Thymus (tissue), 11 donors: ENCODE measurements around the gene CDK5R1. TPM values are rescaled to one million over a fixed set of nuclear protein-coding genes. Genes with fewer than 3 reads are reported as not detected.

Experiments
- DNase-seq, 9 donors: peaks; one replicate each; pipeline ENCODE4 v3.0.0-alpha.2; 2013; ENCODE audit warnings: low spot score in 9 of 9, low read depth in 6 of 9, missing footprints in 1 of 9
- H3K27ac ChIP-seq, 2 donors: one replicate each; pipeline ENCODE4 v1.5.1; 2013; ENCODE audit warnings: control low read depth in 1 of 2, low read depth in 1 of 2, low read length in 1 of 2, mild to moderate bottlenecking in 1 of 2, moderate library complexity in 1 of 2
- H3K27me3 ChIP-seq, 2 donors: one replicate each; pipeline ENCODE4 v1.5.1; 2013; ENCODE audit warnings: low read length in 1 of 2; ENCODE audit not compliant: control insufficient read depth in 2 of 2, insufficient read depth in 1 of 2
- H3K36me3 ChIP-seq, 2 donors: one replicate each; pipeline ENCODE4 v1.5.1; 2013; ENCODE audit warnings: low read length in 1 of 2, mild to moderate bottlenecking in 1 of 2, moderate library complexity in 1 of 2; ENCODE audit not compliant: control insufficient read depth in 2 of 2, insufficient read depth in 2 of 2
- H3K4me1 ChIP-seq, 2 donors: one replicate each; pipeline ENCODE4 v1.5.1; 2013; ENCODE audit warnings: low read length in 2 of 2; ENCODE audit not compliant: control insufficient read depth in 2 of 2, insufficient read depth in 2 of 2
- H3K4me3 ChIP-seq, 2 donors: one replicate each; pipeline ENCODE4 v1.5.1; 2013; ENCODE audit warnings: low read length in 2 of 2, control low read depth in 1 of 2, mild to moderate bottlenecking in 1 of 2
- H3K9me3 ChIP-seq, 2 donors: one replicate each; pipeline ENCODE4 v1.5.1; 2013; ENCODE audit warnings: low read length in 1 of 2, mild to moderate bottlenecking in 1 of 2; ENCODE audit not compliant: control insufficient read depth in 2 of 2, insufficient read depth in 1 of 2
- WGBS: extraction: QIAGEN DNeasy Blood & Tissue Kit; methylation state at CpG from one replicate; pipeline ENCODE4 v1.1.7; 2013; 5-methylcytosine and 5-hydroxymethylcytosine counted together
- polyA plus RNA-seq: library from polyadenylated mRNA; stranded (reverse); fragments of 200-250 nt; gene quantifications from one replicate; pipeline ENCODE4 v1.2.3, GENCODE V29; 2013
- total RNA-seq: library from RNA; stranded (reverse); fragments of 120-200 nt; gene quantifications from one replicate; pipeline ENCODE4 v1.2.4, GENCODE V29; 2013
- donor health status: healthy.

Gene CDK5R1
- total and polyA plus RNA-seq, 2 donors = 3.1 to 7.1 TPM

DNA sequence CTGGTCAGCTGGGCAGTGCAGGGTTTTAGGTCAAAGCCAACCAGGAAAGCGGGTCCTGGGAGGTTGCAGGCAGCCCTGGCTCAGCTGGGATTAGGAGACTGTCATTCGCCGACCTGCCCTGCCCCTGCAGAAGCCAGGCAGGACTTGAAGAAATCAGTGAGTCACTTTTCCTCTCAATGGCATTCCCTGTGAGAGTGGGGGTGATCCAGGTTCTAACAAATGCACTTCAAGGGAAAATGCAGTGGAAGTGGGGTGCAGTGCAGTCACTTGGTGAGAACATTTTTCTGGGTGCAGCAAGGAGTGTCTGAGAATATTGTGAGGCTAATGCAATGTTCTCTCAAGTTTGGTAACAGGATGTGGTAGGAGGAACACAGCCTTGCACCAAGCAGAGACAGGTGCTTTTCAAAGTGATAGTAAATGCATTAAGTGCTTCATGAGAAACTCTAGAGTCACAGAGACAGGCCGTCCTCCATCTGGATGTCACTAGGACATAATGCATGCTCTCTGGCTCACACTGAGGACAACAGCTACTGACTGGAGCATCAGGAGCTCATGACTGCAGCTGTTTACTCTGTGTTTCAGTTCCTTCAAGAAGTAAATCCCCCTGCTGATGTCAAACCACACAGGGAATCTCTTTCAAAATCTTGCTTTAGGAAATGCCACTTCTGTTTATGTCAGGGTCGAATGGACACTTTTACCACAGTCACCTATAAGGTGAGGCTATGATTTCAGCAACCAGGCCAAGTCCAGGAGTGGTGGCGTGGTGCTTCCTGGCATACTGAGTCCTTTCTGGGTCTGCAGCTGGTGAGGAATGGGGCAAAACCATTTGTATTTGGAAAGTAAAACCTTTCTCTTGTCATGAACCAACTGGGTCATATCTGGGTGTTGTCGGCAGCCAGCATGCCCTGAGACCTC is 16.7 kb downstream of the CDK5R1 start:
- H3K27ac ChIP-seq = peak overlapping the region; percentile 95 to 100
- peak in 7 of 9 donors; percentile 70 to 94 (median 82) for DNase-seq
- H3K36me3 ChIP-seq = no peaks in the 10 kb centered on the region
- 50% methylated on average over 7 of the region's 7 CpGs for WGBS
- H3K9me3 ChIP-seq = peaks cover 0 to 3% of the 10 kb centered on the region in 2 donors
- peak overlapping the region; percentile 2 to 21 for H3K4me3 ChIP-seq
- no peaks in the 10 kb centered on the region for H3K27me3 ChIP-seq
- H3K4me1 ChIP-seq = peaks cover 34 to 38% of the 10 kb centered on the region in 2 donors

DNA sequence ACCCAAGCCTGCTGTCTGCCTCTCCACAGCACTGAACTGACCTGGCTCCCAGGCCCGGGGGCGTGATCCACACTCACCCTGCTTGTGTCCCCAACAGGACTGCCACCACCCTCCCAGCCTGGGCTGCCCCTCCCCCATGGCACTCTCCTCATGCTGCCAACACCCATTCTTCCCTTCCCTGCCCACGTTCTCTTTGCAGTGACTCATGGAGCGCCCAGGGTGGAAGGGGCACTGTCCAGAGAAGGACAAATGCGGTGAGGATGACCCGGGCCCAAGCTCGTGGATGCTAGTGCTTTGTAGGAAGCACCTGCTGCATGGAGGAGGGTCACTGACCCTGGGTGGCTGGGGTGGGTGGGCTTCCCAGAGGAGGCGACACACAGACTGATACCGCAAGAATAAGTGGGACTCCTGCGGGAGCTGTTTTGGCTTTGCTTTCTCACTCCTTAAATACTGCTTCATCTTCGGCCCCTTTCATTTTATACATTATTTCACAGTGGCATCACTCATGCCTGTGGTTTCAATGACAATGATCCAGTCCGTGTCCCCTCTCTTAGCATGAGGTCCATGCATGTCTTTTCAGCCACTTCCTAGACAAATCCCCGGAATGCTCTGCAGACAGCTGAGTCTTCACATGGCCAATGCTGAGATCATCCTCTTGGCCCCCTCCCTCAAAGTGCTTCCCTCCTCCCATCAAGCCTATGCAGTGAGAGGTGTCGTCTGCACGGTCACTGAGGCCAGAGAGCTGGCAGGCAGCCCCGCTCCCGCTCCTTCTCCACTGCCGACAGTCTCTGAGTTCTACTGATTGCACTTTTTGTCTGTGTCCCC is 17.6 kb downstream of the CDK5R1 start:
- WGBS = 89% methylated on average over 18 of the region's 18 CpGs
- Histone ChIP-seq H3K27me3 (no peaks in the 10 kb centered on the region), H3K36me3 (no peaks in the 10 kb centered on the region), H3K4me1 (peaks cover 34 to 38% of the 10 kb centered on the region in 2 donors), H3K27ac (peak overlapping the region; percentile 95 to 100), H3K4me3 (no peak overlapping the region), H3K9me3 (peaks cover 0 to 3% of the 10 kb centered on the region in 2 donors)
- no peak for DNase-seq

DNA sequence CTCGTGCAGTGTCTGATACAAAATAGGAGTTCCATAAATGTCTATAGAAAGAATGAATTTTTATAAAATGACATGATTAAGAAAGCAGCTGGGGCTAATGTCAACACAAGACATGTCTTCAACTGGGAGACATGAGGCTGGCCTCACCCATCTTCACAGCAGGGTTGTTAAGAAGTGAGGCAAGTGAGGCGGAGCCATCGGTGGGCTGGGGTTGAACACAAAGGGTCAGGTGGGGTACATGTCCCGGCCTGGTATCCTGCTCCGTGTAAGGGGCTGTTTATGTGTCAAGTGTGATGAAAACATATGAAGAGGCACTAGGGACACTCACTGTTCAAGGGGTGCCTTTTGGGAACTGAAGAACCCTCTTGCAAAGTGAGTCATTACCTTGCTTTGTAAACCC is 22.1 kb downstream of the CDK5R1 start:
- H3K9me3 ChIP-seq = peaks cover 0 to 3% of the 10 kb centered on the region in 2 donors
- 98% methylated on average over 5 of the region's 5 CpGs for WGBS
- DNase-seq = no peak
- no peak overlapping the region for H3K27ac ChIP-seq
- no peak overlapping the region for H3K4me3 ChIP-seq
- H3K4me1 ChIP-seq = peaks cover 22 to 30% of the 10 kb centered on the region in 2 donors
- no peaks in the 10 kb centered on the region for H3K36me3 ChIP-seq
- H3K27me3 ChIP-seq = no peaks in the 10 kb centered on the region

DNA sequence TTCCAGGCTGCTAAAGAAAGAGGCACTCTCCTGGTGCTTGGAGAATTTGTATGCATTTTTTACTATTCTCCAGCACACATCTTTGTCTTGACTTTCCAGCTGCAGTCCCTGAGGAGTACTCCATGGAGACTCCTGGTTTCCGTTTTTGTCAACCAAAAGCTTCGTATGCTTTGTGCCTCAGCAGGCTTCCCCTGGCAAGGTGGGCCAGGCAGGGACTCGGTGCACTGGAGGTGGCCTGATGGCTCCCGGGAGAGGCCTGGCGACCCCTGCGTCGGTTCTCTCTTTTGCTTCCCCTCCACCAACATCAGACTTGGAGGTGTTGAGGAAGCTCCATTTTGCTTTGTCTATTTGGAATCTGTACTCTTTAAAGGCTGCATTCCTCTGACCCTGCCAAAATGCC is 23.7 kb downstream of the CDK5R1 start:
- Histone ChIP-seq H3K27me3 (no peaks in the 10 kb centered on the region), H3K27ac (no peak overlapping the region), H3K4me1 (peaks cover 17 to 25% of the 10 kb centered on the region in 2 donors), H3K36me3 (no peaks in the 10 kb centered on the region), H3K4me3 (no peak overlapping the region), H3K9me3 (peaks cover 0 to 3% of the 10 kb centered on the region in 2 donors)
- no peak for DNase-seq
- WGBS = 98% methylated on average over 7 of the region's 7 CpGs

DNA sequence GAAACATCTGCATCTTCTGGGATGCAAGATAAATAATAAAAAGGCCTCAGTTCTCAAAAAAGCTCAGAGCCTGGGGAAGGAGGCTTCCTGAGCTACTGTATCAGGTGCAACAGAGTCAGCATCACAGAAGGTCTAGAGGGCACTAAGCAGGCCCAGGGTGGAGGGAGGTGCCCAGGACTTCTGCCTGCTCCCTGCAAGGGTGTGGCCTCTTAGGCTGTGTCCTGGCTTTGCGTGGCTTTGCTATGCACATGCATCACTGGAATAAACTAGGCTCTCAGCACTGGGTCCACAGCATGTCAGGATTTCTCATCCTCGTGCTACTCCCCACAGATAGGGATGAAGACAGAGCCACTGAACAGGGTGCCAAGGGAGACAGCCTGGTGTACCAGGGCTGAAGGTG is 25.5 kb downstream of the CDK5R1 start:
- H3K4me1 ChIP-seq = peaks cover 35 to 37% of the 10 kb centered on the region in 2 donors
- peaks cover 0 to 3% of the 10 kb centered on the region in 2 donors for H3K9me3 ChIP-seq
- no peak for DNase-seq
- no peaks in the 10 kb centered on the region for H3K36me3 ChIP-seq
- WGBS = 92% methylated on average over 2 of the region's 2 CpGs
- H3K27ac ChIP-seq = no peak overlapping the region
- no peak overlapping the region for H3K4me3 ChIP-seq
- H3K27me3 ChIP-seq = no peaks in the 10 kb centered on the region

DNA sequence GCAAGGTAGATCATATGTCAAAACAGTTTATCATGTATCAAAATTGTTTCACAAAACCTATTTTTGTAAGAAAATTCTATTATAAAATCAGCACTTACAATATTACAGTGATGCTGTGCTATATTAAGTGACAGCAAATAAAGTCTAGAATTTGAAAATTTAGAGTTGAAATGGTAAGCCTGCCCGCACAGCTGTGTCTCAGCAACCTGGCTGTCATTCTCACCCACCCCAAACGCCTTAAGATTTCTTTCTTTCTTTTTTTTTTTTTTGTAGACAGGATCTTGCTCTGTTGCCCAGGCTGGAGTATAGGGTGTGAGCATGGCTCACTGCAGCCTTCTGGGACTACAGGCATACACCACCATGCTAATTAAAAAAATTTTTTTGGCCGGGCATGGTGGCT is 26.8 kb downstream of the CDK5R1 start:
- no peaks in the 10 kb centered on the region for H3K9me3 ChIP-seq
- H3K27me3 ChIP-seq = peaks cover 0 to 9% of the 10 kb centered on the region in 2 donors
- 92% methylated on average over 3 of the region's 3 CpGs for WGBS
- H3K4me1 ChIP-seq = peaks cover 46 to 47% of the 10 kb centered on the region in 2 donors
- no peaks in the 10 kb centered on the region for H3K36me3 ChIP-seq
- DNase-seq = no peak
- H3K4me3 ChIP-seq = no peak overlapping the region
- no peak overlapping the region for H3K27ac ChIP-seq

DNA sequence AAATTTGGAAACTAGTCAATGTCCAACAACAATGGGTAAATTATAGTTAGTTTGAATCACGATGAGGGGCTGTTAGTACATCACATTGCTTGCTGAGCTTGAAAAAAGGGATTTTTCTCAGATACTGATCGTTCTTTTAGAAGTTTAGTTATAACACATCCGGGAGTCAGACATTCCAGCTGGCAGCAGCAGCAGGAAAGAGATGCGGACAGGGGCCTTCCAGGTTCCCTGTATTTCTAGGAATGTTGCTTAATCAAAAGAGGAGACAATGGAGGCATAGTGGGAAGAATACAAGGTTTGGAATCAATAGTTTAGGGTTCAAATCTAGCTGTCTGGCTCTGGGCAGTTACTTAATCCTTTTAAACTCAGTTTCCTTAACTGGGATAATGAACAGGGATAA is 27.8 kb downstream of the CDK5R1 start:
- Histone ChIP-seq H3K36me3 (no peaks in the 10 kb centered on the region), H3K27me3 (peaks cover 0 to 18% of the 10 kb centered on the region in 2 donors), H3K27ac (no peak overlapping the region), H3K4me1 (peaks cover 54% of the 10 kb centered on the region in 2 donors), H3K4me3 (no peak overlapping the region), H3K9me3 (no peaks in the 10 kb centered on the region)
- WGBS = 98% methylated on average over 4 of the region's 4 CpGs
- no peak for DNase-seq

DNA sequence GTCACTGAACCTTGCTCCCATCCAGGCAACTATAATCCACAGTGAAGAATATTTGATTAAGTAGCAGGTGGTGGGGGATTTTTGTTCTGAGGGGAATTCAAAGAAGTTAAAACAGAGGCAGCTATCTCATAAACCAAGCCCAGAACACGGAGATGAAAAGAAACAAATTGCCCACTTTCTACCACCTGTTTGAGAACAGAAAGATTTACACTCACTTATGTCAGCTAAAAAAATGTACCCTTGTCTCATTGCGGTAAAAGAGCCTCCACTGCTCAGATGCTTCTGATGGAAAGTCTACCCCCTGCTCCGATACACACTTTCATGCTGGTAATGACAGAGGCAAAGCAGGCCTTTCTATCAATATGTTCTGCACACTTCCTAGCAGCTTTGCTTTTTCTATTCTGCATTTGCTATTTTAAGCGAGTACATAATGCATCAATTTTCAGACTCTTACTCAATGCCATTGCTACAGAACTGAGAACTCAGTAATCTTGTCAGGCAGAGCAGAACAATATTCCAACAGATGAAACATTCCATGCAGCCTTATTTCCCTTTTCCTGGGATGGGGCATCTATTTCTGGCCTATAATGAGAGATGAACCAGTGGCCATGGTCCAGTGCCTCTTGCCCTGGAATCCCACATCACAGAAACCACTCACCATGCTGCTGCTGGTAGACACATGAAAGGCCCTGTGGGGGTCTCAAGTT is 29.0 kb downstream of the CDK5R1 start:
- Histone ChIP-seq H3K36me3 (no peaks in the 10 kb centered on the region), H3K4me1 (peaks cover 64 to 66% of the 10 kb centered on the region in 2 donors), H3K27ac (peak overlapping the region; percentile 63 to 82), H3K27me3 (peaks cover 0 to 29% of the 10 kb centered on the region in 2 donors), H3K4me3 (no peak overlapping the region), H3K9me3 (no peaks in the 10 kb centered on the region)
- peak in 6 of 9 donors; percentile 56 to 86 (median 61) for DNase-seq
- WGBS = 19% methylated on average over 4 of the region's 4 CpGs
